HL-60 (cell line): ENCODE measurements around the gene APMAP.

Source experiments
- DNase-seq, 2 experiments: peaks; one replicate each; pipeline ENCODE4 v3.0.0-alpha.2; 2010 to 2020; ENCODE audit warnings: low read depth in 1 of 2, low spot score in 1 of 2
- H3K27ac ChIP-seq: fragments of 250-450 bp; sonication (Bioruptor Pico); replicated peaks from 2 replicates; pipeline ENCODE4 v1.5.1; 2020; ENCODE audit warnings: mild to moderate bottlenecking, moderate library complexity
- H3K27me3 ChIP-seq: fragments of 250-450 bp; sonication (Bioruptor Pico); 2 replicates; pipeline ENCODE4 v1.5.1; 2021; ENCODE audit warnings: mild to moderate bottlenecking, moderate library complexity; ENCODE audit not compliant: insufficient read depth, poor library complexity, severe bottlenecking
- H3K4me3 ChIP-seq: replicated peaks from 2 replicates; pipeline ENCODE4 v1.5.1; 2011; ENCODE audit warnings: mild to moderate bottlenecking, control low read depth, low read length; ENCODE audit not compliant: insufficient read depth
- GABPA ChIP-seq: IDR thresholded peaks from 2 replicates; pipeline ENCODE4 v1.6.1; 2012; ENCODE audit warnings: low read depth
- POLR2AphosphoS5 ChIP-seq: IDR thresholded peaks from 2 replicates; pipeline ENCODE4 v1.6.1; 2012; ENCODE audit warnings: low read depth
- SPI1 ChIP-seq: IDR thresholded peaks from 2 replicates; pipeline ENCODE4 v1.6.1; 2012; ENCODE audit warnings: low read depth, mild to moderate bottlenecking, borderline replicate concordance
- TF ChIP-seq, protein P1 (sequence below): IDR thresholded peaks from 2 replicates; pipeline ENCODE4 v1.6.1; 2012; ENCODE audit warnings: low read depth; ENCODE audit not compliant: insufficient replicate concordance
- TF ChIP-seq, protein P2 (sequence below): IDR thresholded peaks from one replicate; pipeline ENCODE4 v1.5.1; 2011; ENCODE audit warnings: low read length, control low read depth, inconsistent platforms; ENCODE audit not compliant: insufficient read depth

APMAP gene

DNA sequence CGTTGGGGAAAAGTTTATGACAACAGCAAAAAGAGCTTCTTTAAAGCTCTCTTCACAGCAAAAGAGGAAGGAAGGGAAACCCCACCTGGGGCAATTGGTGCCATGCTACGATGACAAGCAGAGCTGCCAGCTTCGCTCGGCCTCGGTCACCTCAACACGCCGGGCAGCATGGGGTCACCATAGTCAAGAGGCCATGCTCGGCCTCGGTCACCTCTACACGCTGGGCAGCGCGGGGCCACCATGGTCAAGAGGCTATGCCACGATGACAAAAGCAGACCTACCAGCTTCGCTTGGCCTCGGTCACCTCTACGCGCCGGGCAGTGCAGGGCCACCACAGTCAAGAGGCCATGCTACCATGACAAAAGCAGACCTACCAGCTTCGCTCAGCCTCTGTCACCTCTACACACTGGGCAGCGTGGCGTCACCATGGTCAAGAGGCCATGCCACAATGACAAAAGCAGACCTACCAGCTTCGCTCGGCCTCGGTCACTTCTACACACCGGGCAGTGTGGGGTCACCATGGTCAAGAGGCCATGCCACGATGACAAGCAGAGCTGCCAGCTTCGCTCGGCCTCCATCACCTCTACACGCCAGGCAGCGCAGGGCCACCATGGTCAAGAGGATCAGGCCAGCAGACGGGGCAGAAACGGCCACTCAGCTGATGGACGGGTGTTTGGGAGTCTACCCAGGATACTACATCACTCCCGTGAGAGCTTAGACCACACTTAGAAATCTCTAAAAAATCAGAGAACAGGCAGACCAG, 12.1 kb downstream of the APMAP start:
- TF ChIP-seq SPI1, result peak; percentile 35; the same call in 1 of the 2 replicates
- TF ChIP-seq, protein P1, sequence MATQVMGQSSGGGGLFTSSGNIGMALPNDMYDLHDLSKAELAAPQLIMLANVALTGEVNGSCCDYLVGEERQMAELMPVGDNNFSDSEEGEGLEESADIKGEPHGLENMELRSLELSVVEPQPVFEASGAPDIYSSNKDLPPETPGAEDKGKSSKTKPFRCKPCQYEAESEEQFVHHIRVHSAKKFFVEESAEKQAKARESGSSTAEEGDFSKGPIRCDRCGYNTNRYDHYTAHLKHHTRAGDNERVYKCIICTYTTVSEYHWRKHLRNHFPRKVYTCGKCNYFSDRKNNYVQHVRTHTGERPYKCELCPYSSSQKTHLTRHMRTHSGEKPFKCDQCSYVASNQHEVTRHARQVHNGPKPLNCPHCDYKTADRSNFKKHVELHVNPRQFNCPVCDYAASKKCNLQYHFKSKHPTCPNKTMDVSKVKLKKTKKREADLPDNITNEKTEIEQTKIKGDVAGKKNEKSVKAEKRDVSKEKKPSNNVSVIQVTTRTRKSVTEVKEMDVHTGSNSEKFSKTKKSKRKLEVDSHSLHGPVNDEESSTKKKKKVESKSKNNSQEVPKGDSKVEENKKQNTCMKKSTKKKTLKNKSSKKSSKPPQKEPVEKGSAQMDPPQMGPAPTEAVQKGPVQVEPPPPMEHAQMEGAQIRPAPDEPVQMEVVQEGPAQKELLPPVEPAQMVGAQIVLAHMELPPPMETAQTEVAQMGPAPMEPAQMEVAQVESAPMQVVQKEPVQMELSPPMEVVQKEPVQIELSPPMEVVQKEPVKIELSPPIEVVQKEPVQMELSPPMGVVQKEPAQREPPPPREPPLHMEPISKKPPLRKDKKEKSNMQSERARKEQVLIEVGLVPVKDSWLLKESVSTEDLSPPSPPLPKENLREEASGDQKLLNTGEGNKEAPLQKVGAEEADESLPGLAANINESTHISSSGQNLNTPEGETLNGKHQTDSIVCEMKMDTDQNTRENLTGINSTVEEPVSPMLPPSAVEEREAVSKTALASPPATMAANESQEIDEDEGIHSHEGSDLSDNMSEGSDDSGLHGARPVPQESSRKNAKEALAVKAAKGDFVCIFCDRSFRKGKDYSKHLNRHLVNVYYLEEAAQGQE, result no peak

DNA sequence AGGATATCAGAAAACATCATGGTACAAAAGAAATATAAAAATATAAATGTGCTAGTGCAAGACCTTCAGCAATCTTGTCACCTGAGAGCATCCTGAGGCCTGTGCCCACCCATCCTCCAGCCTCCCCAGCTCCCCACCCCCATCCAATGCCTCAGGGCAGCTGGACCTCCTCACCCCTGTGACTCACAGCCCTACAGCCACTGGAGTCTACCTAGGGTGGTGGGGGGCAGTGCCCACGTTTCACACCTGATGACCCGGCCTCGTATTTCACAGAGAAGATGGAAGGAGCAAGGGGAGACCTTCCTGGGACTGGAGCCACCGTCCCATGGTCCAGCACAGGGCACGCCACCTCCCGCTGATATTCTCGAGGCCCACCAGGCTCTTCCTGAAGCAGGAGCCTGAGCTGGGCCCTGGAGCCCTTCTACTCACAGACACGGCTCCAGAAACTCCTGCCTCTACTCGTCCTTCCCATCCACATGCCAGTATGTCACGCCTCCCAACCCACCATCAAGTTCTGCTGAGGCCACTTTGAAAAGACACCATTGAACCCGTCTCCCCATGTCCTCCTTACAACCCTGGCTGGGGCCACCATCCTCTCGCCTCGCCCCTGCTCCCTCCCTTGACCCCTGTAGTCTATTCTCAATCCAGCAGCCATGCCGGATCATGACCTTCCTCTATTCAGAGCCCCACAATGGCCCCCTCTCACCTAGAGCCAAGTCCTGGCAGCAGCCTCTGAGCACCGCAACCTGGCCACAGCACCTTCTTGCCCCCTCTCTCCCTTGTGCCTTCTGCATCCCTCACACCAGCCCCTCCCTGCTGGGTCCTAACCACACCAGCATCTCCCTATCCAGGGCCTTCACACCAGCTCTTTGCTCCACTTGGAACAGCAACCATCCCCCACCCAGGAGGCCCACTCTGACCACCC, 13.3 kb downstream of the APMAP start:
- no peaks in the 10 kb centered on the region for H3K27me3 ChIP-seq
- H3K27ac ChIP-seq, result peak overlapping the region; percentile 75
- no peak for DNase-seq
- H3K4me3 ChIP-seq, result no peak overlapping the region
- TF ChIP-seq, protein P2, sequence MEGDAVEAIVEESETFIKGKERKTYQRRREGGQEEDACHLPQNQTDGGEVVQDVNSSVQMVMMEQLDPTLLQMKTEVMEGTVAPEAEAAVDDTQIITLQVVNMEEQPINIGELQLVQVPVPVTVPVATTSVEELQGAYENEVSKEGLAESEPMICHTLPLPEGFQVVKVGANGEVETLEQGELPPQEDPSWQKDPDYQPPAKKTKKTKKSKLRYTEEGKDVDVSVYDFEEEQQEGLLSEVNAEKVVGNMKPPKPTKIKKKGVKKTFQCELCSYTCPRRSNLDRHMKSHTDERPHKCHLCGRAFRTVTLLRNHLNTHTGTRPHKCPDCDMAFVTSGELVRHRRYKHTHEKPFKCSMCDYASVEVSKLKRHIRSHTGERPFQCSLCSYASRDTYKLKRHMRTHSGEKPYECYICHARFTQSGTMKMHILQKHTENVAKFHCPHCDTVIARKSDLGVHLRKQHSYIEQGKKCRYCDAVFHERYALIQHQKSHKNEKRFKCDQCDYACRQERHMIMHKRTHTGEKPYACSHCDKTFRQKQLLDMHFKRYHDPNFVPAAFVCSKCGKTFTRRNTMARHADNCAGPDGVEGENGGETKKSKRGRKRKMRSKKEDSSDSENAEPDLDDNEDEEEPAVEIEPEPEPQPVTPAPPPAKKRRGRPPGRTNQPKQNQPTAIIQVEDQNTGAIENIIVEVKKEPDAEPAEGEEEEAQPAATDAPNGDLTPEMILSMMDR, result no peak
- TF ChIP-seq SPI1 (no peak), GABPA (no peak), POLR2AphosphoS5 (no peak)
- TF ChIP-seq, protein P1, result no peak

More for the DNA sequence above, 12.1 kb downstream of the APMAP start:
- Histone ChIP-seq H3K4me3 (no peak overlapping the region), H3K27me3 (no peaks in the 10 kb centered on the region), H3K27ac (peak overlapping the region; percentile 75)
- peak in 1 of 2 experiments; percentile 80 for DNase-seq

DNA sequence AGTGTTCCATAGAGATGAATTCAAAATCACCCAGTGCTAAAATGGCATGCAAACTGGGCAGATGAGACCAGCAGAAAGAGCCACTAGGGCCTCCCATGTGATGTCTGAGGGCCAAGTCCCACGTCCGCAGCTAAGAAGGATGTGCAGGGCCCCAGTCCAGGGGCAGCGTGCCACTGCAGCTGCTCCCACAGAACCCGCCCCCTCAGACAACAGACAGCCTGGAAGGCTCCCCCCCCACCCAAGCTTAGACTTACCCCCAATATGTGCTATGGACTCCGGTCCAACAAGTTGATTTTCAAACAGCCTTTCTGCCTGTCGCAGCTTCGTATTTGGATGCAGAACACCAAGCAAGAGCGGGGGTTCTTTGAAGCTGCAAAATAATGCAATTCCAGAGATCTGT, 14.0 kb downstream of the APMAP start:
- no peak overlapping the region for H3K4me3 ChIP-seq
- no peak for DNase-seq
- TF ChIP-seq GABPA (no peak), POLR2AphosphoS5 (no peak), SPI1 (no peak)
- TF ChIP-seq, protein P2, result no peak
- TF ChIP-seq, protein P1, result no peak
- no peak overlapping the region for H3K27ac ChIP-seq
- no peaks in the 10 kb centered on the region for H3K27me3 ChIP-seq
